GM19351 (cell line): ENCODE measurements around the gene APBB3.
A peak's percentile ranks its signal among the peaks of the same experiment; 100 is the strongest.

Source experiments
- ATAC-seq: cut with Tn5 transposase; IDR thresholded peaks from one replicate; pipeline ENCODE4 v1.9.1; 2021; ENCODE audit warnings: mild to moderate bottlenecking, moderate library complexity; ENCODE audit not compliant: unreplicated experiment

The APBB3 gene

GRCh38 chr5:140575309-140575708, 10.9 kb upstream of the APBB3 start:
- ATAC-seq, result no peak

DNA sequence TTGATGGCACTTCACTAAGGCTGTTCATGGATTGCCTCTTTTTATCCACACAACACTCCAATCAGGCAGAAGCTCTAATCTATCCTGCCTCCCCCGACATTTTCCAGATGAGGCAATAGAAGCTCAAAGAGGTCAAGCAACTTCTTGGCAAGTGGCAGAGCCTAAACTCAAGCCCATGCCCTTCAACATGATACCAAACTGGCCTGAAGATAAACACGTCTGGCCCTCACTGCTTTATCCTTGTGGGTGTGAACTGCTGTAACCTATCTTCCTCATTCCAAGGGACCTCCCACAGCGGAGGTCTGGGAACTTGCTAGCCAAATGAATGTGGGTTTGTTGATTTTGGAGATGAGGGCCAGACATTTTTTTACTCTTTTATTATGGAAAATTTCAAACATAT, 9.8 kb upstream of the APBB3 start:
- no peak for ATAC-seq

GRCh38 chr5:140573683-140574082, 9.3 kb upstream of the APBB3 start:
- ATAC-seq, result no peak

DNA sequence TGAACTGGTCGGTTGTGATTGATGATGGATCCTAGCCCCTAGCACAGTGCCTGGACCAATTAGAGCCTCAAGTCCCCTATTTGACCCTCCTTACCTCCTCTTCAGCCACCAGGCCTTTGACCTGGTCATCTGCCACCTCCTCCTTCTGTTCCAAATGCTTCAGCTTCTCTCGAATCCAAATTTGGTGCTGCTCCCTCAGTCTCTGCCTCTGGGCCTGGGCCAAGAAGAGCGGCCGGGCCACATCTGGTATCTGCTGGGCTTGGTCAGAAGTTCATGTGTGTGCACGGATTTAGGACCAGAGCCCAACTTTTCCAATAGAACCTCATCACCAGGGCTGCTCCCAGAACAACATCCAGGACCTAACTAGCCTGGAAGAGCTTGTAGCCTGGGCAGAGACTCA, 6.7 kb upstream of the APBB3 start:
- no peak for ATAC-seq

DNA sequence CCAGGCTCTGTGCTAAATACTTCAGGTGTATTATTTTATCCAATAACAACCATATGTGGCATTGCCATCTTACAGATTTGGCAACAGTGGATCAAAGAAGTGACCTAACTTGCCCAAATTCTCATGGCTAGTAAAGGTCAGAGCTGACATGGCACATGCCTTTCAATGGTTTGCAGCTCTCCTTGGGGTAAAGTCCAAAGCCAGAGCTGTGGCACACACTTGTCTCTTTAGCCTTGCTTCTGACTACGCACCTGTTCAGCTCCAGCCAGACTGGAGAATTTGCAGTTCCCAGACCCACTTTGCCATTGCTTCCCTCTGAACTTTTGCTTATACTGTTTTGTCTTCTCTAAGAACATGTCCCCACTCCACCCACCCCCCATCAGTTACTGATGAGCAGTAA, 6.1 kb upstream of the APBB3 start:
- no peak for ATAC-seq

GRCh38 chr5:140570058-140570457, 5.7 kb upstream of the APBB3 start:
- ATAC-seq, result no peak

DNA sequence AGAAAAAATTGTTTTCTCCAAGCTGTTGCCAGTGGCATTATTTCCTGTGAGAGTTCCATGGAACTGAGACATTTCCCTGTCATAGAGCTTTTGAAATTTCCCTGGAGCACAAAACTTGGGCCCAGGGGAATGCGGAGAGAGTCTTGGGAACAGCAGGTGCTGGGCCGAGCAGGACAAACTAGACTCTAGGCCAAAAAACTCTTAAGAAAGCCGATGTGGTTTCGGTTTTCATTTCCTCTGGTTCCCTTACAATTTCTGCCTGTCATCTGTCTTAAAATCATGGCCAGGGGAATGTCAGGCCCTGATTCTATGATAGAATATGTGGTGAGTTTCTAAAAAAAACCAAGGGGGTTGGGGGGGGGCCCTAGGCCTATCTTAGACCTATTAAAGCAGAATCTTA, 4.8 kb upstream of the APBB3 start:
- ATAC-seq, result peak; percentile 25

- no peak for ATAC-seq
Measured at GRCh38 chr5:140568443-140569063, 4.2 kb upstream of the APBB3 start.

- no peak for ATAC-seq
Measured at GRCh38 chr5:140567871-140568270, 3.5 kb upstream of the APBB3 start.

DNA sequence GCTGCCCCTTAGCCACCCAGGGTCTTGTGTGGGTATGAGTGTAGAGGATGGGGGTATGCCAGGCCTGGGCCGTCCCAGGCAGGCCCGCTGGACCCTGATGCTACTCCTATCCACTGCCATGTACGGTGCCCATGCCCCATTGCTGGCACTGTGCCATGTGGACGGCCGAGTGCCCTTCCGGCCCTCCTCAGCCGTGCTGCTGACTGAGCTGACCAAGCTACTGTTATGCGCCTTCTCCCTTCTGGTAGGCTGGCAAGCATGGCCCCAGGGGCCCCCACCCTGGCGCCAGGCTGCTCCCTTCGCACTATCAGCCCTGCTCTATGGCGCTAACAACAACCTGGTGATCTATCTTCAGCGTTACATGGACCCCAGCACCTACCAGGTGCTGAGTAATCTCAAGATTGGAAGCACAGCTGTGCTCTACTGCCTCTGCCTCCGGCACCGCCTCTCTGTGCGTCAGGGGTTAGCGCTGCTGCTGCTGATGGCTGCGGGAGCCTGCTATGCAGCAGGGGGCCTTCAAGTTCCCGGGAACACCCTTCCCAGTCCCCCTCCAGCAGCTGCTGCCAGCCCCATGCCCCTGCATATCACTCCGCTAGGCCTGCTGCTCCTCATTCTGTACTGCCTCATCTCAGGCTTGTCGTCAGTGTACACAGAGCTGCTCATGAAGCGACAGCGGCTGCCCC, 2.9 kb upstream of the APBB3 start:
- ATAC-seq, result no peak

GRCh38 chr5:140566665-140567064, 2.3 kb upstream of the APBB3 start:
- ATAC-seq, result no peak

DNA sequence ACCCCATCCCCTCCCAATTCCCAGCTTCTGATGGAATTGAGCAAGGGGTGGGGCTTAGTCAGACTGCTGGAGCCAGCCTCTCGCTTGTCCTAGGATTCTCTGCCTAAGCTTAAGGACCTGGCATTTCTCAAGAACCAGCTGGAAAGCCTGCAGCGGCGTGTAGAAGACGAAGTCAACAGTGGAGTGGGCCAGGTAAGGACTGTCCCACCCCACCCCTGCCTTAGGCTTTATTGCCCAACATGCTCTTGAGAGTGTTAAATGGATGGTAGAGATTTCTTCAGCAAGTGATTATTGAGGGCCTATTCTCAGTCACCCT, 1.3 kb upstream of the APBB3 start:
- no peak for ATAC-seq

DNA sequence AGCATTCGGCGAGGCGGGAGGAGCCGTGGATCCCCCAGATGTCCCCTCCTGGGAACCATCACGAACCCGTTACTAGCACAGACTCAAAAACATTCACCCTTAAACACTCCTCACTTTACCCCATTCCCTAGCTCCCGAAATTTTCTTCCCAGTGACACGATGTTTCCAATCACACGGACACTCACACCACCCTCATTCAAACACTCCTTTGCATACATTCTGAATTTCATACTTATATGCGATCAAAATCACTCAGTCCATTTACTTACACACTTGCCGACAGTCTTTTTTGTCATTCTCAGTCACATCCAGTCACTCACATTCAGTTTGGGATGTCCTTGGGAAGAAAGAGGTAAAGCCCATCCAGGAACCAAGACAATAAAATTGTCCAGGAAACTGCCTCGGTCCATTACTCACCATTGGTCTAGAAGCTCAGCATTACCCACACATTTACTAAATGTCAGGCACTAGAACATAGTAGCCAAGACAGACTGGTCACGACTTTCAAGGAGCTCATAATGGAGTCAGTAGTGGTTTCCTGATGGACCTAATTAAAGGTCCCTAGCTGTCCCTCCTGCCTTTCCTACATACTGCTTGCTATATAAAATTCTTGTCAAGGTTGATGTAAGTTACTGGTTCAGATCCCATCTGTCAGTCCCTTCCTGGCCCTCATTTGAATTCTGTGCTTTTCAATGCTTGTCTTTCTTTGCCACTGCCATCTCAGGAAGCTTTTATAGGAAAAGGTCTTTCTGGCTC, 804 bp upstream of the APBB3 start:
- ATAC-seq, result no peak

GRCh38 chr5:140563596-140563995, 802 bp downstream of the APBB3 start:
- no peak for ATAC-seq

GRCh38 chr5:140561753-140562523, 2.5 kb downstream of the APBB3 start:
- ATAC-seq, result no peak

- ATAC-seq, result no peak
Measured at GRCh38 chr5:140560227-140560626, 4.2 kb downstream of the APBB3 start.

DNA sequence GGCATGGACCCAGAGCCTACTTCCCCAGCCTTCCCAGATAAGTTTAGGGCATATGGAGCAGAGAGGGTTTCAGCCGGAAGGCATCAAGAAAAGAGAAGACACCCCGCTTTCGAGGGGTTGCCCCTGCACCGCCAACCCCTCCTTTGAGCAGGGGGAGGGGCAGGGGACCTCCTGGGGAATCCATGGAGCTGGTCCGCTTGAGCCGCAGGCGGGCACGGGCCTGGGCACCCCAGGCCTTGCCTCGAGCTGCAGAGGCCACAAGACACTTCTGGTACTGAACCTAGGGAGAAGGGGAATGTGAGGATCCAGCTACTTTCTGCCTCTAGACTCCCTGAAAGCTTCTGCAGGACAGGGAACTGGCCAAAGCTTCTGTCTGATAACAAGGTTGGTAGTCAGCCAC, 5.9 kb downstream of the APBB3 start:
- ATAC-seq, result no peak

DNA sequence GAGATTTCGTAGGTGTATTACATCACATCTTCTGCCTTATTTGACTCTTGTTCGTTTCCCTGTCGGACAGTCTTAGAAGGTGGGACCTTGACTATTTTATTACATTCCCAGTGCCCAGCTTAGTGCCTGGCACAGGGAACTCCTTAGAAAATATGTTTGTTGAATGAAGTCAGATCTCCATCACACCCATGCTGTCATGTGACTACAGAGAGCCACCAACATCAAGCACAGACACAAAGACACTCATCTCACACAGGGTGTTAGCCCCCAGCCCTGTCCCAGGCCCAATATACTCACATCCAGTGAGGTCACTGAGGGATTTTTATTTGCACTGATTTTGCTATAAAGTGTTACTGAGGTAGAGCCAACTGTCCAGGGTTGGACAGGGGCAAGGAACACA, 6.4 kb downstream of the APBB3 start:
- ATAC-seq, result no peak

DNA sequence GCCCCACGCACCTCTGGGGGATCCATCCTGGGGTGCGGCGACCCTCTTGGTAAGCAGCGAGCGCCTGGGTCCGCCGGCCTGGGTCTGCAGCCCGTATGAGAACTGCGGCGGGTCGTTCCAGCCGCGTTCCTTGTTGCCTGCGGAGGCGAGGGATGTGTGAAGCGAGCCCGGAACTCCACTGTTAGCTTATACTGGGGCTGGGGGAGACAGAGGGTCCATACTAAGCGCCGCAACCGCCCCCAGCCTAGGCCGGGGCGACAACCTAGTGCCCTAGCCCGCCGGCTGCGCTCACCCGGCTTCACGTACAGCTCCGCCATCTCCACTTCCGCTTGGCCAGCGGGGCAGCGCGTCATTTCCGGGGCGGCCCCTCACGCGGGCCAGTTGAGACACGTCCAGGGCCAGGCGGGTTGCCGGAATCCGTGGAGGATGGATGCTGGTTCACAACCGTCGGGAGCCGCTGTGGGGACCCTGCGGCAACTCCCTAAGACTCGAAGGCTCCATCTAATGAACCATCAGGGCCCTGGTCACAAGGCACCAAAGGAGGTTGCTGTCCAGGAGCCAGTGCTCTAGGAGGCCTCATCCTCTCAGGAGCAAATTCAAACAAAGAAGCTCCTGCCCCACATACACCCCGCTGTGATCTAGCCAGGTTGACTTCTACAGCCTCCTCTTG, 7.1 kb downstream of the APBB3 start, which contains the start of gene SRA1:
Gene SRA1 (minus strand): TSS at position 338 of the 670 bp plus-strand sequence. CDS start 21 bp downstream, at position 317.
- ATAC-seq, result peak; percentile 95

- no peak for ATAC-seq
Measured at GRCh38 chr5:140556438-140556837, 8.0 kb downstream of the APBB3 start.

DNA sequence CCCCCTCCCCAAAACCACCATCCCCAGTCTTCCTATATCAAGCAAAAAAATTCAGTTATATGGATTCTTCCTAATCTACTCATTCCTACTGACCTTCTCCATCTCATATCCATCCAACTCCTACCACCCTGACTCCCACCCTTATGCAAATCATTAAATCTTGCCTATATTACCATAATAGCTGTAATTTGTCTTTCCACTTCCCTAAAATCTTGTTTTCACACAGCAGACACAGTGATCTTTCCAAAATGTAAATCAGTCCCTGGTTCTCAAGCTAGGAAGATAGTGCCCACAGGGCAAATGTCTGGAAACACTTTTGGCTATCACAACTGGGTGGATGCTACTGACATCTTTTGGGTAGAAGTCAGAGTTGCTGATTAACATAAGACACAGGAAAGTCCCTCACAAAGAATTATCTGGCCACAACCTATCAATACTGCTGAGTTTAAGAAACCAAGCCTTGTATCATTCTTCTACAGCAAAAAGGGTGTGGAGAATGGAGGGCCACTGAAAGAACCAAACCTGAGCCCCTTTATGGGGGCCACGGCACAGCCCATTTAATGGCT, 8.6 kb downstream of the APBB3 start:
- no peak for ATAC-seq
